ENCODE results near the gene RFLNA. TPM values are rescaled to one million over a fixed set of nuclear protein-coding genes. Genes with fewer than 3 reads are reported as not detected.

Gene RFLNA
- total RNA-seq, 1 donor from 2014 or later, result 1.0 TPM

GRCh38 chr12:124328116-124328515 lies 33.2 kb downstream of the RFLNA start:
- no peaks in the 10 kb centered on the region for H3K27me3 ChIP-seq
- intact Hi-C loops (cut with DNase I), result loop anchor here (10.0 kb wide), 1 partner anchor 283 kb away; no protein-coding TSS in a partner anchor
- no peaks in the 10 kb centered on the region for H3K4me1 ChIP-seq
- H3K4me3 ChIP-seq, result no peak overlapping the region
- no peak overlapping the region for H3K27ac ChIP-seq
- H3K9me3 ChIP-seq, result peaks cover 10% of the 10 kb centered on the region
- DNase-seq (no peak), ATAC-seq (no peak)
- no peak for TF ChIP-seq CTCF (IDR thresholded peaks at IDR 0.05)
- peaks cover 86% of the 10 kb centered on the region for H3K36me3 ChIP-seq

GRCh38 chr12:124328636-124329035 lies 33.7 kb downstream of the RFLNA start:
- H3K4me1 ChIP-seq, result no peaks in the 10 kb centered on the region
- DNase-seq (no peak), ATAC-seq (no peak)
- H3K9me3 ChIP-seq, result peaks cover 6% of the 10 kb centered on the region
- no peak overlapping the region for H3K27ac ChIP-seq
- H3K27me3 ChIP-seq, result no peaks in the 10 kb centered on the region
- H3K36me3 ChIP-seq, result peaks cover 86% of the 10 kb centered on the region
- no peak overlapping the region for H3K4me3 ChIP-seq
- intact Hi-C loops (cut with DNase I), result loop anchor here (10.0 kb wide), 1 partner anchor 284 kb away; no protein-coding TSS in a partner anchor
- no peak for TF ChIP-seq CTCF (IDR thresholded peaks at IDR 0.05)

GRCh38 chr12:124332058-124332672 lies 37.3 kb downstream of the RFLNA start:
- Histone ChIP-seq H3K36me3 (peaks cover 87% of the 10 kb centered on the region), H3K27me3 (no peaks in the 10 kb centered on the region), H3K9me3 (no peaks in the 10 kb centered on the region), H3K27ac (no peak overlapping the region), H3K4me3 (no peak overlapping the region), H3K4me1 (no peaks in the 10 kb centered on the region)
- intact Hi-C loops (cut with DNase I), result no loop called here
- peak; percentile 15 for TF ChIP-seq CTCF (IDR thresholded peaks at IDR 0.05)
- ATAC-seq, result no peak
- no peak for DNase-seq

GRCh38 chr12:124332900-124333299 lies 38.0 kb downstream of the RFLNA start:
- Histone ChIP-seq H3K9me3 (no peaks in the 10 kb centered on the region), H3K4me3 (no peak overlapping the region), H3K36me3 (peaks cover 94% of the 10 kb centered on the region), H3K27ac (no peak overlapping the region), H3K27me3 (no peaks in the 10 kb centered on the region), H3K4me1 (no peaks in the 10 kb centered on the region)
- ATAC-seq (no peak), DNase-seq (no peak)
- no peak for TF ChIP-seq CTCF (IDR thresholded peaks at IDR 0.05)
- intact Hi-C loops (cut with DNase I), result no loop called here

GRCh38 chr12:124333724-124334123 lies 38.8 kb downstream of the RFLNA start:
- H3K4me1 ChIP-seq, result no peaks in the 10 kb centered on the region
- intact Hi-C loops (cut with DNase I), result no loop called here
- ATAC-seq (no peak), DNase-seq (no peak)
- H3K4me3 ChIP-seq, result no peak overlapping the region
- no peaks in the 10 kb centered on the region for H3K9me3 ChIP-seq
- no peak for TF ChIP-seq CTCF (IDR thresholded peaks at IDR 0.05)
- no peaks in the 10 kb centered on the region for H3K27me3 ChIP-seq
- no peak overlapping the region for H3K27ac ChIP-seq
- H3K36me3 ChIP-seq, result peaks cover 95% of the 10 kb centered on the region

- ATAC-seq (no peak), DNase-seq (no peak)
- TF ChIP-seq CTCF (IDR thresholded peaks at IDR 0.05), result no peak
- Histone ChIP-seq H3K4me1 (no peaks in the 10 kb centered on the region), H3K27me3 (no peaks in the 10 kb centered on the region), H3K27ac (no peak overlapping the region), H3K4me3 (no peak overlapping the region), H3K36me3 (peaks cover 90% of the 10 kb centered on the region), H3K9me3 (no peaks in the 10 kb centered on the region)
- intact Hi-C loops (cut with DNase I), result no loop called here
Measured at GRCh38 chr12:124334266-124334665, 39.4 kb downstream of the RFLNA start.
